GM18867 (cell line): ENCODE data around the gene PITHD1.
"Not testable (repeated sequence)": the region's sequence is repeated elsewhere in the genome, so short reads cannot be mapped to it uniquely, and the experiment has no call there.

Experiments used
- ATAC-seq: cut with Tn5 transposase; IDR thresholded peaks from one replicate; pipeline ENCODE4 v1.9.1; 2021; ENCODE audit warnings: mild to moderate bottlenecking, moderate library complexity; ENCODE audit not compliant: unreplicated experiment

The PITHD1 gene

GRCh38 chr1:23777979-23778814 is at the start of gene PITHD1:
TSS of gene PITHD1 (plus strand) at chr1:23778418. CDS start at chr1:23778516, 98 bp downstream.
- ATAC-seq, result peak; percentile 80

- no peak for ATAC-seq
Measured at GRCh38 chr1:23732363-23733224, 45.6 kb upstream of the PITHD1 start.

- ATAC-seq, result not testable (repeated sequence)
Measured at GRCh38 chr1:23733281-23733680, 44.9 kb upstream of the PITHD1 start.

- ATAC-seq, result no peak
Measured at GRCh38 chr1:23736437-23737134, 41.6 kb upstream of the PITHD1 start.

- no peak for ATAC-seq
Measured at GRCh38 chr1:23741609-23742008, 36.6 kb upstream of the PITHD1 start.

GRCh38 chr1:23742670-23743286 is 35.4 kb upstream of the PITHD1 start:
- no peak for ATAC-seq

- ATAC-seq, result peak; percentile 75
Measured at GRCh38 chr1:23743287-23744152, 34.7 kb upstream of the PITHD1 start, which contains the start of gene ELOA. TSS of gene ELOA (plus strand) at chr1:23743471. CDS start at chr1:23743504, 33 bp downstream.

- ATAC-seq, result no peak
Measured at GRCh38 chr1:23745515-23745914, 32.7 kb upstream of the PITHD1 start.

GRCh38 chr1:23748016-23748415 is 30.2 kb upstream of the PITHD1 start:
- no peak for ATAC-seq

- no peak for ATAC-seq
Measured at GRCh38 chr1:23751050-23751814, 27.0 kb upstream of the PITHD1 start.

GRCh38 chr1:23751815-23752200 is 26.4 kb upstream of the PITHD1 start:
- no peak for ATAC-seq

- no peak for ATAC-seq
Measured at GRCh38 chr1:23752909-23753308, 25.3 kb upstream of the PITHD1 start.

GRCh38 chr1:23756676-23757075 is 21.5 kb upstream of the PITHD1 start:
- ATAC-seq, result no peak

GRCh38 chr1:23757812-23758211 is 20.4 kb upstream of the PITHD1 start:
- ATAC-seq, result no peak

- ATAC-seq, result no peak
Measured at GRCh38 chr1:23759277-23759676, 18.9 kb upstream of the PITHD1 start.

- no peak for ATAC-seq
Measured at GRCh38 chr1:23763041-23763577, 15.1 kb upstream of the PITHD1 start.

- no peak for ATAC-seq
Measured at GRCh38 chr1:23768733-23769132, 9.5 kb upstream of the PITHD1 start.

- peak; percentile 62 for ATAC-seq
Measured at GRCh38 chr1:23772049-23772853, 6.0 kb upstream of the PITHD1 start.
